GM12865 (cell line): ENCODE measurements around the gene NEK1.
"Not testable (repeated sequence)": the region's sequence is repeated elsewhere in the genome, so short reads cannot be mapped to it uniquely, and the experiment has no call there.

Source experiments
- DNase-seq: peaks from one replicate; pipeline ENCODE4 v3.0.0; 2010; ENCODE audit warnings: low read depth
- H3K4me3 ChIP-seq: 2 replicates; pipeline ENCODE4 v1.5.1; 2011; ENCODE audit warnings: mild to moderate bottlenecking, low read depth, low read length, control low read depth
- CTCF ChIP-seq: IDR thresholded peaks from 2 replicates; pipeline ENCODE4 v1.5.1; 2011; ENCODE audit warnings: low read length, control low read depth, low read depth, inconsistent platforms; ENCODE audit not compliant: insufficient read depth; ENCODE audit errors: missing control alignments

The NEK1 gene

GRCh38 chr4:169439244-169439643 is 173.1 kb downstream of the NEK1 start:
- H3K4me3 ChIP-seq, result no peak overlapping the region
- TF ChIP-seq CTCF, result no peak
- DNase-seq, result peak; percentile 13

DNA sequence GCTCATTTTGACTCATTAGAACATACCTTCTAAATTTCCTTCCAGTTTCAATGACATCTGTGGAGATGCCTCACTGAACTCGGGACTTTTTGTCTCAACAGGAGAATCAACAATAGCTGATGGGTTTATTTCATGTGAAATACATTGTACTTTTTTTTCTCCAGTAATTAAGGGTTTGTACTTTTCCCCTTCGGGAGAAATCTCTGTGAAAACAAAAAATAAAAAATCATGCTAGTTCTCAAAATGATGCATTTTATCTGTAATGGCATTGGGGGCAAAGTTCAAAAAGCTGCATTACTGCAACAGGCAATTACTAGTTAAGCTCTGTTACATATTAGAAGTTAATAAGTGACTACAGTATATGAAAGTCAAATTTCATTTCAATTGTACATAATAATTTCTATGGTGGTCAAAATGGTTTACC is 174.3 kb downstream of the NEK1 start:
- no peak for TF ChIP-seq CTCF
- peak overlapping the region; percentile 40; the same call in 1 of the 2 replicates for H3K4me3 ChIP-seq
- DNase-seq, result peak; percentile 65

DNA sequence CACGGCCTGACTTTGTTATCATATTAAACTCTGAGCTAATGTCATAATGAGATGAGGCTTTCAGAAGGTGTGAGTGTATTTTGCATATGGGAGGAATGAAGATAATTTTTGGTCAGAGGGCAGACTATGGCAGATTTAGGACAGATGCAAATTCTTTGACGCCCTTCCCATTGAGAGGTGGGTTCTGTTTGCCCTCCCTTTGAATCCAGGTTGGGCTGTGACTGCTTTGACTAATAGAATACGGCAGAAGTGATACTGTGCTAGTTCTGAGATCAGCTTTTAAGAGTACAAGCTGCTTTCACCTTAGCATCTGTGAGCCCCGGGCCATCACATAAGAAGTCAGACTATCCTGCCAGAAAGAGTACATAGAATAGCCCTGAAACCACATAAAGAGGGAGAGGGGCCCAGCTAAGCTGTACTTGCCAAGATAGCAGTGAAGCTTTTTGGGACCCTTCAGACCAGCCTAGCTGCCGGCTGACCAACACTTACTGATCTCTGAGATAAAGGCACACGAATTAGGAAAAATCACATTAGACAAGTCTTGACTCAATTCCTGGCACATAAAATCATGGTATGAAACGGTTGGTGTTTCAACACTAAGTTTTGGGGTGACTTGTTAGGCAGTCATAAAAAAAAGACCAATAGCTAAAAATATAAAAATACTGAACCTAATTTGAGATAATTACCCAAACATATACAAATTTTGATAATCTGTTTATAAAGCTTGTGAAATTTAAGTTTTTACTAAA is 174.9 kb downstream of the NEK1 start:
- peak overlapping the region; percentile 40 for H3K4me3 ChIP-seq
- TF ChIP-seq CTCF, result no peak
- DNase-seq, result peak; percentile 91

DNA sequence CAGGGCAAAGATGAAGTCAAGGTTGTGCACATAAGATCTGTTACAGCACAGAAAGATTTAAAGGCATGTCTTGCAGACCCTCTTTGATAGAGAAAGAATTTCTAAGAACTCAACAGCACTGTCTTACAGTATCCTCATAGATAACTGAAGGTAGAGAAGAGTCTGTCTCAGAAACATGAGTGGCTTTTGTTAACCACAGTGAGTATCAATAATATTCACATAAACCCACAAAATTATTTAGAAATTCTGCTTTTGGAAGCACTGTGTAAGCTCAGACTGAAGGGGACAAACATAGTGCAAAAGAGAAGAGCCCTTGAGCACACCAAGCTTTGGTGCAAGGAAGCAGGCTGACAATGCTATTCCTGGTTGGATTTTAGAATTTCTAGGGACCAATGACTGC is 175.6 kb downstream of the NEK1 start:
- TF ChIP-seq CTCF, result no peak
- DNase-seq, result peak; percentile 6
- 0 out of 2 replicates have a peak overlapping the region, but pooled peaks have one; percentile 1 for H3K4me3 ChIP-seq

GRCh38 chr4:169428376-169428775 is 184.0 kb downstream of the NEK1 start:
- H3K4me3 ChIP-seq, result no peak overlapping the region
- no peak for TF ChIP-seq CTCF
- DNase-seq, result no peak

DNA sequence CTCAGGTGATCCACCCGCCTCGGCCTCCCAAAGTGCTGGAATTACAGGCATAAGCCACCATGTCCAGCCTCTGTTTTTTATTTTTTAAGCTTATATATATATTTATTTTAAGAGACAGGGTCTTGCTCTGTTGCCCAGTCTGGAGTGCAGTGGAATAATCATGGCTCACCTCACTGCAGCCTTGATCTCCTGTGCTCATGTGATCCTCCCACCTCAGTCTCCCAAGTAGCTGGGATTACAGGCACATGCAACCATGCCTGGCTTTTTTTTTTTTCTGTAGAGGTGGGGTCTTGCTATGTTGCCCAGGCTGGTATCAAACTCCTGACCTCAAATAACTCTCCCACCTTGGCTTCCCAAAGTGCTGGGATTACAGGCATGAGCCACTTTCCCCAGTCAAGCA is 184.7 kb downstream of the NEK1 start:
- DNase-seq, result not testable (repeated sequence)

GRCh38 chr4:169420291-169420690 is 192.1 kb downstream of the NEK1 start:
- DNase-seq, result no peak
- H3K4me3 ChIP-seq, result no peak overlapping the region
- no peak for TF ChIP-seq CTCF

More for the DNA sequence above, 184.7 kb downstream of the NEK1 start:
- H3K4me3 ChIP-seq, result not testable (repeated sequence)
